ENCODE data around the gene NIPAL1.

DNA sequence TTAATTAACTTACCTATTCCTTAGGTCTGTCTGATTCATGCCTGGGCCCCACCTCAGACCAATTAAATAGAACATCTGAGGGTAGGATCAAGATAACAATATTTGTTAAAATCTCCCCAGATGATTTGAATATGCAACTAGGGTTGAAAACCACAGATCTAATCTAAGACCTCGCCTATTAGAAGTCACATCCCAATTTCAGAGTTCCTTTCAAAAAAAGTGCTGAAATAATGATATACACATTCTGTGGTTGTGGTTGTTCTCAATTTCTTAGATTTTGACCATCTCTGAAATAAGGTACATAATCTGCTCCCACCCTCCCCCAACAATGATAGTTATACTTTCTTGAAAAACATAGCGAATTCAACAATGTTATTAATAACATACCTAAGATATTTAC is 27.7 kb downstream of the NIPAL1 start:
- TF ChIP-seq CTCF (IDR thresholded peaks at IDR 0.05) (no peak), POLR2A (IDR thresholded peaks at IDR 0.05) (no peak)

Measured in body of pancreas (tissue), 4 donors.